Measurements from ENCODE around the gene DNAL1.
A peak's percentile ranks its signal among the peaks of the same experiment; 100 is the strongest.
"Not testable (repeated sequence)": the region's sequence is repeated elsewhere in the genome, so short reads cannot be mapped to it uniquely, and the experiment has no call there.

The DNAL1 gene

DNA sequence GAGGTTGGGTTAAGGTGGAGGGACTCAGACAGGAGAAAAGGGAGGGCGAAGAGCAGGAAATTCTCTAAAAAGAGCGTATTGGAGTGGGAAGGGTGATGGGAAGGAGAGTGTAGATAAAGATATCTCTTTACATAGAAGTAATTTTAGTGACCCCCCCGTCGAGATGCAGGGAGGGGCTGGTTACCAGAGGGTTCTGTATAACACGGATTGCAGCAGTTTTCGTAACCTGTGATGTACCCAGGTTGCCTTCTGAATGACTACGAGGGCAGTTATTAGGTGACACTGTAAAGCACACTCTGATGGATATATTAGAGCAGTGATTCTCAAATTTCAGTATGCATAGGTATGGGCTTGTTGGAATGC lies 443 bp downstream of the DNAL1 start:
- no peak for DNase-seq

DNA sequence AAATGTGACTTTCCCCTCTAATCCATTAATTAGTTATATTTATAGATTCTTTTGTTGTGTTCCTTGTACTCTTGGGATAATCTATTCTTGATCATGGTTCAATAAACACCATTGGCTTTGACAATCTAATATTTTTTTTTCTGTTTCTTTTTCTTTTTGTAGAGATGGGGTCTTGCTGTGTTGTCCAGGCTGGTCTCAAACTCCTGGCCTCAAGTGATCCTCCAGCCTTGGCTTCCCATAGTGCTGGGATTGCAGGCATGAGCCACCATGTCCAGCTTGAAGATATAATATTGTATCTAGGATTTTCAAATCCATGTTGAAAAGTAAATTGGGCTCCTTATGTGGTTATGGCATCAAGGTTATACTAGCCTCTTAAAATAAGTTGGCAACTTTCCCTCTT lies 6.2 kb downstream of the DNAL1 start:
- no peak for DNase-seq

DNA sequence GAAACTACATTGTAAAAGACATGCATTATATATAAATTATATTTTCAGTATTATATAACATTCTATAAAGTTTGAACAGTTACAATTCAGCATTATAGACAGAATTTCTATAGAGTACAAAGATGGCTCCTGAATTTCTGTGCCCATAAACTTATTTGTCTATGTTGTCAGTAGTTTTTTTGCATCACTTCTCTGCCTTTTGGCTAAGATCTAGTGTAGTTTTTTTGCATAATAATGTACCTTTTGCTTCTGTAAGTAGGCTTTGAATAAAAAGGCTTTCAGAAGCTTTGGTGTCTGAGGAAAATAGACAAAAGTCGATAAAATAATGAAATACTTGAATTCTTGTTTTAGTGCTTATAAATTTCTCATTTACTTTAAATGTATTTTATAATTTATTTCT lies 11.1 kb downstream of the DNAL1 start:
- DNase-seq, result no peak

DNA sequence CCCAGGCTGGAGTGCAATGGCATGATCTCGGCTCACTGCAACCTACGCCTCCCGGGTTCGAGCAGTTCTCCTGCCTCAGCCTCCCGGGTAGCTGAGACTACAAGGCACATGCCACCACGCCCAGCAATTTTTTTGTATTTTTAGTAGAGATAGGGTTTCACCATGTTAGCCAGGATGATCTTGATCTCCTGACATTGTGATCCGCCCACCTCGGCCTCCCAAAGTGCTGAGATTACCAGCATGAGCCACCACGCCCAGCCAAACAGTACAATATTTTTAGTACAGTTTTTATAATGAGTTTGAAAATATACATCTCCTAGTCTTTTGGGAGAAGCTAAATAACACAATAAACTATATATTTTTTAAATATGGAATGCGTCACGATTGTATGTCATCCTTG lies 14.4 kb downstream of the DNAL1 start:
- DNase-seq, result not testable (repeated sequence)

DNA sequence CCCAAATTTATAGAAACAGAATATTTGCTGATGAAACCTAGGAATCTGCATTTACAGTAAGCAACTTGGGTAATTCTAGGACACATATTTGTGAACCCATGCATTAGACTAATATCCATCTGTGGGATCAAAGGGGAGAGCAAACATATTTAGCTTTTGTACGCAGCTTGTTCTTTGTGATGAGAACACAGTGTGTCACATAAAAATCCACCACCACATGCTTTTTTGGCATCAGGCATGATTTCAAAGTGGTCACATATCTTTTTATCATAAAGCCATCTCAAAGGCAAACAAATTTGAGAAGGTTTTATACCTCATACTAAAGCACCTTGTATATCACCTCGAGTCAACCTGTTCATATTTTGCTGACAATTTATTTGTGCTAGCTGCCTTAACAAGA lies 15.7 kb downstream of the DNAL1 start:
- DNase-seq, result no peak

DNA sequence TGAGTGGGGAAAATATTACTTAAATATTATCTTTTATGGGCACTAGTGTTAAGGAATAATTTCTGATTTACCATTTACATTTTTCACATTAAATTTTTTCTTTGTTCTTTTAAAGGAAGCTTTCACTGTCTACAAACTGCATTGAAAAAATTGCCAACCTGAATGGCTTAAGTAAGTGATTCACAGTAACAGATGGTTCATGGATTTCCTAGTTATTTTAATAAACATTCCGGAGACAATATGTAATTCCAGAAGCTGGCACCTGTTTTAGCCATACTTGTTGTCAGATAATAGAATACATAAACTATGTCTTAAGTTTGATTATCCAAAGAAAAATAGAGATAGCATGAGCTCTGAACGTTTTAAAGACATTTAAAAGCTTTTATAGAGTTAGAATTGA lies 17.1 kb downstream of the DNAL1 start:
- no peak for DNase-seq

DNA sequence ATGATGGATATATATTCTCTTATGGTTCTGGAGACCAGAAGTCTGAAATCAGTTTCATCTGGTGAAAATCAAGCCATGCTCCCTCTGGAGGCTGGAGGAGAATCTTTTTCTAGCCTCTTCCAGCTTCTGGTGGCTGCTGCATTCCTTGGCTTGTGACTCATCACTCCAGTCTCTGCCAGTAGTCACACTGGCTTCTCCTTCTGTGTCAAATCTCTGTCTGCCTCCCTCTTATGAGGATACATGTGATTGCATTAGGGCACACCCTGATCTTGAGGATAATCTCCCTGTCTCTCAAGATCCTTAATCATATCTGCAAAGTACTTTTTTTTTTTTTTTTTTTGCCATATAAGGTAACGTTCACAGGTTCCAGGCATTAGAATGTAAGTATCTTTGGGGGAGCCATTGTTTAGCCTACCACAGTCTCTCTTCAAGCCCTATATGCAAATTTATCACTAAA lies 17.7 kb downstream of the DNAL1 start:
- DNase-seq, result peak; percentile 73 to 78

DNA sequence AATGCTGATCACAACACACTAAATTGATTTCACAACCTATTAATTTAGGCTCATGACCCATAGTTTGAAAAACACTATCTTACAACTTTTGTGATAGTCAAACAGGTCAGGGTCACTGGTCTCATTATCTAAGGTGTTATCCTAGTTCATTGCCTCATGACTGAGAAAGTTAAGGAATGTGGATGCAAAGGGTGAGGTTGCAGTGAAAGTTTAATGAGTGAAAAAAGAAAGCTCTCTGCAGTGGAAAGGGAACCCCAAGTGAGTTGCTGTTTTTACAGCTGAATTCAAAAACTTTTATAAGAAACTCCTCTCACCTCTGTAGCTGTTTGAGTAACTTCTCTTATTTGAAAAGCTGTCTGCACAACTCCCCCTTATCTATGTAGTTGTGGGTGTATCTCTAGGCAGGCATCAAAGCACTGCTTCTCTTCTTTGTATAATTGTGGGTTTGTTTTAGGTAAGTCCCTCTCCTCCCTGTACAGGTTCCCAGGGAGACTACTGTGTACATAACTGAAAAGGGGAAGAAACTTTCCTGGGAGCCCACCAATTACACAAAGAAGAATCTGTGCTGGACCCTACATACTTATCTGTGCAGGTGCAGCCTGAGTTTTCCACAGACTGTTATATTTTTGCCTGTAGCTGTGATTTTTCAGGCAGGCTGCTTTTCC lies 18.9 kb downstream of the DNAL1 start:
- DNase-seq, result no peak

DNA sequence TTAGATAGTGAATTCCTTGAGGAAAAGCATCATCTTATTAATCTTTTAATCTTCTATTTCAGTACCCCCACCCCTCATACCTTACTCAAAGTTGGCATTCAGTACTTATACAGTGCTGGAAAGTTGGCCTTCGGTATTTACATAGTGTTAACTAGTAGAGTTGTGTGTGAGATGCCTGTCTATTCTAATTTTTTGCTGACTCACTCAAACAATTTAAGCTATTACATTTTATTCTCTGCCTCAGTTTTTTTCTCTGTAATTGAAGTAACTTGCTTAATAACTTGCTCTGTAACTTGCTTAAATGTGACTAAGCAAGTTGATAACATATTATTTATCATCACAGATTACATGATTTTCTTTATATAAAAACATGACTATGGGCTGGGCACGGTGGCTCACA lies 20.3 kb downstream of the DNAL1 start:
- no peak for DNase-seq

DNA sequence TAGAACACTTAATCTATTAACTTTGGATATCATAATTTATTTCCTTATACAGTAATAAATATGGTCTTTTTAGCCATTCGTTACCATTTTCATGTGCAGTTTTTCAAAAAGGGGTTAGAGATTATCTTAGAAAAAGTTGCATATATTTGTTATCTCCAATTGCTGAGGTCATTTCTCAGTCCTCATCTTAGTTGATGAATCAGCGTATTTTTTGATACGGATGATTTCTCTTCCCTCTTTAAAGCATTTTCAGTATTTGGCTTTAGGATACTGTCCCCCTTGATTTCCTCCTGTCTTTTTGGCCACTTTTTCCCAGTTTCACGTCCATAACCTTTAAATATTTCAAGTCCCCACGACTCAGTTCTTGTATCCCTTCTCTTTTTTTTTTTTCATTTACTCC lies 21.8 kb downstream of the DNAL1 start:
- no peak for DNase-seq

DNA sequence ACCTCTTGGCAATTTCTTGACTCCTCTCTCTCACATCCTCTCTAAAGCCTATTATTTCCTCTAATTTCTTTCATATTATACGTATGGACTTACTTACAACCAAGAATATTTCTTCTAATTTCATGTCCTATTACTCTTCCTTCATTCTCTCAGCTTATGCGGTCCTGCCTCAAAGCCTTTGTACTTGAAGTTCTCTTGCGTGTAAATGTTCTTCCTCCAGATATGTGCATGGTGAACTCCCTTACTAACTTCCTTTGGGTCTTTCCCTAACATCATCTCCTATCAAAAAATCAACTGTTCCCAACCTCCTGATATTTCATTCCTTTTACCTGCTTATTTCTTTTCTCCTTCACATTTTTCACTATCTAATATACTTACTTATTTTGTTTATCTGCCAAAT lies 23.1 kb downstream of the DNAL1 start:
- no peak for DNase-seq

DNA sequence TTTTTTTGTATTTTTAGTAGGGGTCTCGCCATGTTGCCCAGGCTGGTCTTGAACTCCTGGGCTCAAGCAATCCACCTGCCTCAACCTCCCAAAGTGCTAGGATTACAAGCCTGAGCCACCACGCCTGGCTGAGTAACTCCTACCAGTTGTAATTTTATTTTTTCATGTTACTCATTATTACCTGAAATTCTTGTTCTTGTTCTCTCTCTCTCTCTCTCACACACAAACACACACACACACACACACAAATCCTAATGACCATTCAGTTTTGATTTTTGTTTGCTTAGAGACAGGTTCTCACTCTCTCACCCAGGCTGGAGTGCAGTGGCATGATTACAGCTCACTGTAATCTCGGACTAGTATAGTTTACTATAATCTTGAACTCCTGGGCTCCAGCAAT lies 30.2 kb downstream of the DNAL1 start:
- no peak for DNase-seq

DNA sequence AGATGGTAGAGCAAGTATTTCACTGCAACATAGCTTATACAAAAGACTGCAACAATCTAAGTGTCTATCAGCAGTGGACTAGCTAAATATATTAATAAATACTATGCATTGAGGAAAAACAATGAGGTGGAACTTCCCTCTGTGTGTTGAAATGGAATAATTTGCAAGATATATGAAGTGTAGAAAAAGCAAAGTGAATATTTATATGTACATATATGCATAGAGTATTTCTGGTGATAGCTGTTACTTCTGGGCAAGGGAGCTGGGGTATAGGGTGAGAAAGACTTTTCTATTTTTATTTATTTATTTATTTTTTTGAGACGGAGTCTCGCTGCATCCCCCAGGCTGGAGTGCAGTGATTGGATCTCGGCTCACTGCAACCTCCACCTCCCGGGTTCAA lies 33.9 kb downstream of the DNAL1 start:
- DNase-seq, result no peak

DNA sequence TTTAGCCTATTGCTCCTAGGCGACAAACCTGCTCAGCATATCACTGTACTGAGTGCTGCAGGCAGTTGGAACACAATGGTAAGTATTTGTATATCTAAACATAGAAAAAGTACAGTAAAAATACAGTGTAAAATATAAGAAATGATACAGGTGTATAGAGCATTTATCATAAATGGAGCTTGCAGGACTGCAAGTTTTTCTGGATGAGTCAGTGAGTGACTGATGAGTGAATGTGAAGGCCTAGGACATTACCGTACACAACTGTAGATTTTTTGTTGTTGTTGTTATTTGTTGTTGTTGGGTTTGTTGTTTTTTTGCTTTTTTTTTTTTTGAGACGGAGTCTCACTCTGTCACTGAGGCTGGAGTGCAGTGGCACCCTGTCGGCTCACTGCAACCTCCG lies 36.0 kb downstream of the DNAL1 start:
- no peak for DNase-seq

DNA sequence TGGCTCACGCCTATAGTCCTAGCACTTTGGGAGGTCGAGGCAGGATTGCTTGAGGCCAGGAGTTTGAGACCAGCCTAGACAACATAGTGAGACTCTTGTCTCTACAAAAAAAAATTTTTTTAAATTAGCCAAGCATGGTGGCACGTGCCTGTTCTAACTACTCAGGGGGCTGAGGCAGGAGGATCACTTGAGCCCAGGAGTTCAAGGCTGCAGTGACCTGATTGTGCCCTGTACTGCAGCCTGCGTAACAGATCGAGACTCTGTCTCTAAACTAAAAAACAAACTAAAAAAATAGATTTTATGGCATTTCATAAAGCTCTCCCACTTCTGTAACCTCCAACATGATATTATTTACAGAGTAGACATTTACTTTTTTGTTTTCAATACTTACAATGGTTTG lies 39.8 kb downstream of the DNAL1 start:
- no peak for DNase-seq

DNA sequence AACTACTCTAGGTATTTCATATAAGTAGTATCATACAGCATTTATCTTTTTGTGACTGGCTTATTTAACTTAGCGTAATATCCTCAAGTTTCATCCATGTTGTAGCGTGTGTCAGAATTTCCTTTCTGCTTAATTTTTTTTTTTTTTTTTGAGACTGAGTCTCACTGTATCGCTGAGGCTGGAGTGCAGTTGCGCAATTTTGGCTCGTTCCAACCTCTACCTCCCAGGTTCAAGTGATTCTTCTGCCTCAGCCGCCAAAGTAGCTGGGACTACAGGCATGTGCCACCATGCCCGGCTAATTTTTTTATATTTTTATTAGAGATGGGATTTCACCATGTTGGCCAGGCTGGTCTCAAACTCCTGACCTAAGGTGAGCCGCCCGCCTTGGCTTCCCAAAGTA lies 40.5 kb downstream of the DNAL1 start:
- DNase-seq, result no peak

DNA sequence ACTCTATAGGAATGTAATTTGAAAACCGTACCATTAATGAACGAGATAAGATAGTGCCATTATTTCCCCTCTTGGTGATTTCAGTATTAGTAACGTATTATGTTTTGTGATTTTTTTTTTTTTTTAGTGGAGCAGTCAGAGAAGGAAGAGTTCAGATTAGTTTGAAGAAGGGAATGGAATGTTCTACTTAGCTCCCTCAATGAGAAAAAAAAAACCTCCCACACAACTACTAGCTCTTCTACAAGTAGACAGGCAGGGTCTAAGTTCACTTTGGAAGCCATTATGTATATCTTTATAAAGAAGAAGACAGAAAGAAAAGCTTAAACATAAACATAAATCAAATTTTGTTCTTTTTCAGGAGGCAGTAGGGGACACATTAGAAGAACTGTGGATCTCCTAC lies 42.1 kb downstream of the DNAL1 start:
- no peak for DNase-seq

DNA sequence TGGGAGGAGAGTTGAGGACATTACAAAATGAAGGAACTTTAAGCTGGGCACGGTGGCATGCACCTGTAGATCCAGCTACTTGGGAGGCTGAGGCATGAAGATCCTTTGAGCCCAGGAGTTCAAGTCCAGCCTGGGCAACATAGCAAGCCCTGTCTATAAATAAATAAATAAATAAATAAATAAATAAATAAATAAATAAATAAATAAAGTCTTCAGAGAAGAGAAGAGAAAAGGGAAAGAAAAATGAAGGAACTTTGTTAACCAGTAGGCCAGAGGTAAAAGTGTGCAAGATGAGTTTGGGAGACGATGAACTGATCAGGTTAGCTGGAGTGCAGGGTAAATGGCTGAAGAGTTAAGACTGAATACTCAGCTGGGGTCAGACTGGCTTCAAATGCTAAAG lies 49.3 kb downstream of the DNAL1 start:
- DNase-seq, result no peak

DNA sequence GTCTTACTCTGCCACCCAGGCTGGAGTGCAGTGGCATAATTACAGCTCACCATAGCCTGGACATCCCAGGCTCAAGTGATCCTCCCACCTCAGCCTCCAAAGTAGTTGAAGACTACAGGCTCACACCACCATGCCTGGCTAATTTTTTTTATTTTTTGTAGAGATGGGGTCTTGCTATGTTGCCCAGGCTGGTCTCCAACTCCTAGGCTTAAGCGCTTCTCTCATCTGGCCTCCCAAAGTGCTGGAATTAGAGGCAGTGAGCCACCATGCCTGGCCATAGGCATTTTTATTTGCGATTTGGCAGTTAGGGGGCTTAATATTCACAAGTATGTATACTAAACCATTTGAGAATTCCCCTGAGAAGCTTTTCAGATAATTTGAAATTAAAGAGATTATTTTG lies 50.3 kb downstream of the DNAL1 start:
- DNase-seq, result no peak

DNA sequence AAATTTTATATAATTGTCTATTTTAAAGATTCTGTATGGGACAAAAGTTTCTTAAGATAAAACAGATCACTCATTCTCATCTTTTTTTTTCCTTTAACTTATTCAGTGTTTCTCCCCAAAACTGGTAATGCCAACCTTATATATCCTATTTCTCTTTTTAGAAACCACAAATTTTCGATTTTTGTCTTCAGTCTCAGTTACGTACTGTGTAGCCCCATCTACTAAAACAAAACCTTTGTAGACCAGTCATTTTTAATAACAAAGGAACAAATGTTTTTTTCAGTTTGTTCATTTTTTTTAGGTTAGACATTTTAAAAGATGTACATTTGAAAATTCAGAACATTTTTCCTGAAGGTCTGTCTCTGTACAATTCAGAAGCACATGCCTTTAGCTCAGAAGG lies 51.2 kb downstream of the DNAL1 start:
- no peak for DNase-seq

DNA sequence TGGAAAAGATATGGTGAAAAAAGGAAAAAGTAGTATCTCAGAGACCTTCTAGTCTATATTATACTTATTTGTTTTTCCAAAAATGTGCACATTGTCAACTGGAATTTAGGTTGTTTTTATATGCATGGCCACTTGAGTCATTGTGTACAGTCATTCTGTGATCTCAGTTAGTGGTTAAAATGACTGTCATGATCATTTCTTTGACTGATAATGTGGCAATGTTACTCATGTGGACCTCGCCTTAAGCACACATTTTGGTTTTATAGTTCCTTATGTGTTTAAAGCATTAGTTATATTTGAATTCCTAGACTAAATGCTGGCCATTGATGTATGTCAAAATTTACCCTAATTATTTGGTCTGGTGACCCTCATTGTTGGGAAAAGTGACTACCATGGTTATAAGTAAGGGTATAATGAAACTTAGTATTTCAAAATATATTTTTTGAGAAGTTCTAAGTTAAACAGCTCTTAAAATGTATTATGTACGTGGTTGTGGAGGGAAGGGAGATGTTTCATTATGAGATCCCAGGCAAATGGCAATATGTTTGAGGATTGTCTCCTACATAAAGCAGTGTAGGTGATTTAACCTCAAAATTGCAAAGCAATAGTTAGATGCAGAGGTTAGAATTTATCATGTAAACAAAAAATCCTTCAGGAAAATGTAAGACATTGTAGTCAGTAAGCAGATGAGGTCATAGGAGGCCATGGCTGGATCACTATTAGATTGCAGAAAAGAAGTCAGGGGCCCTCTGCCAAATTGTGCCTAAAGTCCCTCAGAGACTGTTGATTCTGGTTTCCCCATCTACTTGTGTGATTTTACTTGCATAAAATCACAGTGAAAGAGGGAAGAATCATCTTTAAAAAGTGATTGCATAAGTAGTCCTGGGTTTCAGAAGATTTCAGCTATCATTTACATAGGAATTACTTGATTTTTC lies 51.9 kb downstream of the DNAL1 start:
- DNase-seq, result no peak

DNA sequence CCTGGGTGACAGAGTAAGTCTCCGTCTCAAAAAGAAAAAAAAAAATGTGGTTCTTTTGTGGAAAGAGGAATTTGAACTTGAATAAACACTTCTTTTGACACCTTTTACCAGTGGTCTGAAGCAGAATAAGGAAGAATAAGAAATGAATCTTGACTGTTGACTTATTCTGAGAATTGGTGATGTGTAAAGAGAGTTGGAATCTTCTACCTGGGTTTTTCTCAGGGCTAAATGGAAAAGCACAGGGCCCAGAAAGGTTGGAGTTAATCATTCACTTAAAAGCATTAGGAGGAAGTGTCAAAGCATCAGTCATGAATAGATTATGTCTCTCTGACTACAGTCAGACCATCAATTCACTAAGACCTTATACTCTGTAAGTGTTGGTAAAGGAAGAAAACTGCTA lies 55.5 kb downstream of the DNAL1 start:
- no peak for DNase-seq

DNA sequence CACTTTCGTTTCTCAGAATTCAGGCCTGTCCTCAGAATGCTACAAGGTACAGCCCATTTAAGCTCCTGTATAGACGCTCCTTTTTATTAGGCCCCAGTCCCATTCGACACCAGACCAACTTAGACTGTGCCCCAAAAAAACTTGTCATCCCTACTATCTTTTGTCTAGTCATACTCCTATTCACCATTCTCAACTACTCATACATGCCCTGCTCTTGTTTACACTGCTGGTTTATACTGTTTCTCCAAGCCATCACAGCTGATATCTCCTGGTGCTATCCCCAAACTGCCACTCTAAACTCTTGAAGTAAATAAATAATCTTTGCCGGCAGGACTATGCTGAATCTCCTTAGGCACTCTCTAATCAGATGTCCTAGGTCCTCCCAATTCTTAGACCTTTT lies 63.3 kb downstream of the DNAL1 start:
- DNase-seq, result not testable (repeated sequence)

DNA sequence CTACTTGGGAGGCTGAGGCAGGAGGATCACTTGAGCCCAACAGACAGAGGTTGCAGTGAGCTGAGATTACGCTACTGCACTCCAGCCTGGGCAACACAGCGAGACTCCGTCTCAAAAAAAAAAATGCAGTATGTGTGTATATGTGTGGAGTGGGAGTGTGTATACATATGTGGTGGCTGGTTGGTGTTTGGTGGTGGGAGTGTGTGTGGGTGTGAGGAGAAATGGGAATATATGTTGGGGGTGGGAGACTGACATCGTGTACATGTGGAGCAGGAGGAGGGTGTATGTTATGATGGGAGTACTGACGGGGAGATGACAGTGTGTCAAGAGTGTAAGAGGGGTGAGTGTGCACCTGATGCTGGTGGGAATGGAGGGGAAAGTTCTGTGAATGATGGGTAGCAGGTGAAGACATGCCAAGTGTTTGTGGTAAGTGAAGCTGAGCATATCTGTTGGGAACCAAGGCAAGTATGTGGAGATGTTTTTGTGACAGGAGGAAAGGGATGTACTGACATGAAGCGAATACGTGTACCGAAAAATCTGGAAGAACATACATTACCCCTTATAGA lies 65.2 kb downstream of the DNAL1 start:
- DNase-seq, result no peak
